A673 (cell line): ENCODE data around the gene KHNYN. TPM values are rescaled to one million over a fixed set of nuclear protein-coding genes. Genes with fewer than 3 reads are reported as not detected.

Experiments used
- BruUV-seq: library from RNA; stranded (reverse); fragments of 400-500 nt; replicated peaks from 2 replicates; lab custom pipeline; 2021; lab: Mats Ljungman, UMichigan
- CTCF ChIA-PET: fragments of 300-600 bp; sonication (Branson Sonifier 250); formaldehyde crosslinking; loops from one replicate; lab custom pipeline; 2022; ENCODE audit warnings: antibody characterized with exemption; lab: Charles Lee
- POLR2A ChIA-PET: fragments of 300-600 bp; sonication (Branson Sonifier 250); formaldehyde crosslinking; loops from one replicate; lab custom pipeline; 2022; ENCODE audit warnings: antibody characterized with exemption; ENCODE audit not compliant: low non-redundant PET; lab: Charles Lee
- DNase-seq: peaks from one replicate; pipeline ENCODE4 v3.0.0-alpha.2; 2015; ENCODE audit warnings: low spot score
- H3K27ac ChIP-seq: fragments of 200-600 bp; sonication (generic); 2 replicates; pipeline ENCODE4 v1.5.1; 2016; ENCODE audit warnings: mixed run types, low read depth, mild to moderate bottlenecking, mixed read lengths, antibody characterized with exemption, low read length; ENCODE audit not compliant: poor library complexity, severe bottlenecking
- H3K27me3 ChIP-seq: fragments of 200-600 bp; sonication (generic); replicated peaks from 2 replicates; pipeline ENCODE4 v1.6.1; 2017; ENCODE audit warnings: mixed run types, low read depth, mild to moderate bottlenecking, mixed read lengths, antibody characterized with exemption, low read length; ENCODE audit not compliant: insufficient read depth, poor library complexity
- H3K36me3 ChIP-seq: fragments of 200-600 bp; sonication (generic); 2 replicates; pipeline ENCODE4 v1.6.1; 2016; ENCODE audit warnings: mixed run types, mild to moderate bottlenecking, mixed read lengths, antibody characterized with exemption, low read length; ENCODE audit not compliant: insufficient read depth, poor library complexity, severe bottlenecking
- H3K4me1 ChIP-seq: fragments of 200-600 bp; sonication (generic); 2 replicates; pipeline ENCODE4 v1.6.1; 2017; ENCODE audit warnings: mixed run types, mild to moderate bottlenecking, mixed read lengths, antibody characterized with exemption, low read length; ENCODE audit not compliant: insufficient read depth, poor library complexity, severe bottlenecking
- H3K4me3 ChIP-seq: fragments of 200-600 bp; sonication (generic); 2 replicates; pipeline ENCODE4 v1.5.1; 2016; ENCODE audit warnings: low read depth, mixed run types, mild to moderate bottlenecking, mixed read lengths, low read length; ENCODE audit not compliant: poor library complexity, severe bottlenecking
- H3K9me3 ChIP-seq: fragments of 200-600 bp; sonication (generic); 2 replicates; pipeline ENCODE4 v1.6.1; 2016; ENCODE audit warnings: mixed run types, low read depth, mild to moderate bottlenecking, mixed read lengths, antibody characterized with exemption, low read length; ENCODE audit not compliant: poor library complexity, severe bottlenecking
- CTCF ChIP-seq: fragments of 300-800, 200-600 bp; sonication (generic); conservative IDR thresholded peaks from 2 replicates; pipeline ENCODE4 v1.5.1; 2017; ENCODE audit warnings: low read depth, mild to moderate bottlenecking, antibody characterized with exemption, low read length, moderate library complexity, mixed read lengths
- EZH2 ChIP-seq: fragments of 200-600 bp; sonication (generic); IDR thresholded peaks from 2 replicates; pipeline ENCODE4 v1.6.1; 2017; ENCODE audit warnings: borderline replicate concordance, low read depth, mild to moderate bottlenecking, mixed read lengths, antibody characterized with exemption, low read length; ENCODE audit not compliant: poor library complexity, severe bottlenecking
- intact Hi-C: fragments of 100-400 bp; cut with micrococcal nuclease; formaldehyde crosslinking; loops from one replicate; pipeline ENCODE4 v1.10.0; 2022; ENCODE audit not compliant: unreplicated experiment
- total RNA-seq: library from RNA; stranded (reverse); gene quantifications from 2 replicates; pipeline ENCODE4 v1.2.3, GENCODE V29; 2021

KHNYN gene
- total RNA-seq, 1 experiment from 2014 or later: 32.7 TPM

GRCh38 chr14:24388474-24389179 lies 41.1 kb upstream of the KHNYN start:
- ChIA-PET POLR2A (no interaction called here), CTCF (interaction anchor here (1.0 kb wide), 1 partner anchor 80 kb away, joined by 4 read pairs; no protein-coding TSS in a partner anchor)
- no peaks in the 10 kb centered on the region for H3K27me3 ChIP-seq
- DNase-seq: no peak
- intact Hi-C loops: no loop called here
- H3K4me1 ChIP-seq: no peaks in the 10 kb centered on the region
- no peak overlapping the region for H3K4me3 ChIP-seq
- no peaks in the 10 kb centered on the region for H3K9me3 ChIP-seq
- TF ChIP-seq EZH2 (no peak), CTCF (no peak)
- no peak overlapping the region for H3K27ac ChIP-seq
- no peaks in the 10 kb centered on the region for H3K36me3 ChIP-seq
- BruUV-seq: no TSS peak

GRCh38 chr14:24389226-24389848 lies 40.4 kb upstream of the KHNYN start:
- no peaks in the 10 kb centered on the region for H3K9me3 ChIP-seq
- no peak overlapping the region for H3K27ac ChIP-seq
- no peak overlapping the region for H3K4me3 ChIP-seq
- no peaks in the 10 kb centered on the region for H3K27me3 ChIP-seq
- H3K36me3 ChIP-seq: no peaks in the 10 kb centered on the region
- ChIA-PET POLR2A (interaction anchor here (0.6 kb wide), 1 partner anchor 1009 kb away, joined by 5 read pairs; no protein-coding TSS in a partner anchor), CTCF (no interaction called here)
- DNase-seq: no peak
- H3K4me1 ChIP-seq: no peaks in the 10 kb centered on the region
- no TSS peak for BruUV-seq
- no peak for TF ChIP-seq EZH2
- no peak for TF ChIP-seq CTCF
- intact Hi-C loops: no loop called here

GRCh38 chr14:24390701-24391468 lies 38.9 kb upstream of the KHNYN start:
- no peaks in the 10 kb centered on the region for H3K36me3 ChIP-seq
- no peak overlapping the region for H3K4me3 ChIP-seq
- H3K27ac ChIP-seq: no peak overlapping the region
- ChIA-PET CTCF (no interaction called here), POLR2A (no interaction called here)
- H3K27me3 ChIP-seq: no peaks in the 10 kb centered on the region
- intact Hi-C loops: no loop called here
- DNase-seq: no peak
- no TSS peak for BruUV-seq
- H3K9me3 ChIP-seq: no peaks in the 10 kb centered on the region
- H3K4me1 ChIP-seq: no peaks in the 10 kb centered on the region
- TF ChIP-seq EZH2 (no peak), CTCF (no peak)
